Activated CD4-positive, alpha-beta T cell treated with anti-CD3 and anti-CD28 coated beads, Interleukin-10, Interleukin-2, amounts not matched to agents 100 ng/mL and 50 ng/mL, durations not matched to agents 16 hours and 8 hours (primary cell): ENCODE data around the gene HRC.
"Not testable (repeated sequence)": the region's sequence is repeated elsewhere in the genome, so short reads cannot be mapped to it uniquely, and the experiment has no call there.

ENCODE experiments used
- DNase-seq: peaks from one replicate; pipeline ENCODE4 v3.0.0-alpha.2; 2020

Gene HRC, protein sequence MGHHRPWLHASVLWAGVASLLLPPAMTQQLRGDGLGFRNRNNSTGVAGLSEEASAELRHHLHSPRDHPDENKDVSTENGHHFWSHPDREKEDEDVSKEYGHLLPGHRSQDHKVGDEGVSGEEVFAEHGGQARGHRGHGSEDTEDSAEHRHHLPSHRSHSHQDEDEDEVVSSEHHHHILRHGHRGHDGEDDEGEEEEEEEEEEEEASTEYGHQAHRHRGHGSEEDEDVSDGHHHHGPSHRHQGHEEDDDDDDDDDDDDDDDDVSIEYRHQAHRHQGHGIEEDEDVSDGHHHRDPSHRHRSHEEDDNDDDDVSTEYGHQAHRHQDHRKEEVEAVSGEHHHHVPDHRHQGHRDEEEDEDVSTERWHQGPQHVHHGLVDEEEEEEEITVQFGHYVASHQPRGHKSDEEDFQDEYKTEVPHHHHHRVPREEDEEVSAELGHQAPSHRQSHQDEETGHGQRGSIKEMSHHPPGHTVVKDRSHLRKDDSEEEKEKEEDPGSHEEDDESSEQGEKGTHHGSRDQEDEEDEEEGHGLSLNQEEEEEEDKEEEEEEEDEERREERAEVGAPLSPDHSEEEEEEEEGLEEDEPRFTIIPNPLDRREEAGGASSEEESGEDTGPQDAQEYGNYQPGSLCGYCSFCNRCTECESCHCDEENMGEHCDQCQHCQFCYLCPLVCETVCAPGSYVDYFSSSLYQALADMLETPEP

GRCh38 chr19:49155005-49155819, at the start of gene HRC:
Gene HRC, minus strand, starts transcription at chr19:49155396. Its CDS starts 159 bp downstream, at chr19:49155237.
- DNase-seq = no peak

DNA sequence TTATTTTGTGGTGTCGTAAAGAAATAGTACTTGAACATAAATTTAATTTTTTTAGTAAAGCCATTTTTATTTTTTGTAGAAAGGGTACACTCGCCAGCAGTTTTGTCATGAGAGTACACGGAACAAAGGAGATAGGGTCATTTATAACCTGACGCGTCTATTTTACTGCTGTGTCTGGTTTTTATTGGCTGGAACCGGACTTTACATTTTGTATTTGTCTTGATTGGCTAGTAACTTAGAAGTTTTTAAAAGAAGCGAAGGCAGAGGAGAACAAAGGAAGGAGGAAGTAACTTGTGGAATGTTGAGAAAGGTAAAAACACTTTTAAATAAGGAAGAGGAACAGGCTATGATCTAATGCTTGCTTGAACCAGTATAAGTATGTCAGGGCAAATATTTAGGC, 45.8 kb upstream of the HRC start:
- no peak for DNase-seq

GRCh38 chr19:49200238-49200862, 45.2 kb upstream of the HRC start:
- DNase-seq = peak; percentile 9

GRCh38 chr19:49196527-49197240, 41.5 kb upstream of the HRC start:
- no peak for DNase-seq

- DNase-seq = no peak
These were observed 39.2 kb upstream of the HRC start for GRCh38 chr19:49194408-49194807.

GRCh38 chr19:49193822-49194394, 38.7 kb upstream of the HRC start:
- DNase-seq = no peak

DNA sequence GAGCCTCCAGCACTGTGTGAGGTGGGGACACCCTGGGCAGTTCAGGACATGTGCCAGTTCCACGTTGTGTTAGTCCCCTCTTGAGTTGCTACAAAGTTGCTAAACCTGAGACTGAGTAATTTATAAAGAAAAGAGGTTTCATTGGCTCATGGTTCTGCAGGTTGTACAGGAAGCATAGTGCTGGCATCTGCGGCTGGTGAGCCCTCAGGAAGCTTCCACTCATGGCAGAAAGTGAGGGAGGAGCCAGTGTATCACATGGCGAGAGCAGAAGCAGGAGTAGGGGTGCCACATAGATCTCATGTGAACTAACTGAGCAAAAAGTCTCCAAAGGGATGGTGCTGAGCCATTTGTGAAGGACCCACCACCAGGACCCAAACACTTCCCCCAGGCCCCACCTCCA, 35.6 kb upstream of the HRC start:
- DNase-seq = no peak

DNA sequence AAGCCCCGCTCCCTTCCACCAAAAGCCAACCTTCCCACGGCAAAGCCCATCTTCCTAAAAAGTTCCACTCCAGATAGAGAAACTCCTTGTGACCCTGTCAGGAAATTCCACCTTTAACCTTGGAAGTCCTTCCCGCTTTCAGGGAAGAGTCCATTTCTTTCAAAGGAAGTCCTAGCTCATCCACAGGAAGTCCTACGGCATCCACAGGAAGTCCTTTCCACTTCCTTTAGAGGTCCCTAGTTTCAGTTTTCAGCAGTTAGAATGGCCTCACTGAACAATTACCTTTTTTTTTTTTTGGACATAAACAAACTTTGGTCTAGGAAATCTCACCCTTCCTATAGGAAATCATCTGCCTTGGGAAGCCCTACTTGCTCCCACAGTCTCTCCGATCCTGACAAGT, 34.1 kb upstream of the HRC start:
- DNase-seq = no peak

GRCh38 chr19:49188626-49189200, 33.5 kb upstream of the HRC start:
- no peak for DNase-seq

GRCh38 chr19:49186108-49186507, 30.9 kb upstream of the HRC start:
- DNase-seq = no peak

DNA sequence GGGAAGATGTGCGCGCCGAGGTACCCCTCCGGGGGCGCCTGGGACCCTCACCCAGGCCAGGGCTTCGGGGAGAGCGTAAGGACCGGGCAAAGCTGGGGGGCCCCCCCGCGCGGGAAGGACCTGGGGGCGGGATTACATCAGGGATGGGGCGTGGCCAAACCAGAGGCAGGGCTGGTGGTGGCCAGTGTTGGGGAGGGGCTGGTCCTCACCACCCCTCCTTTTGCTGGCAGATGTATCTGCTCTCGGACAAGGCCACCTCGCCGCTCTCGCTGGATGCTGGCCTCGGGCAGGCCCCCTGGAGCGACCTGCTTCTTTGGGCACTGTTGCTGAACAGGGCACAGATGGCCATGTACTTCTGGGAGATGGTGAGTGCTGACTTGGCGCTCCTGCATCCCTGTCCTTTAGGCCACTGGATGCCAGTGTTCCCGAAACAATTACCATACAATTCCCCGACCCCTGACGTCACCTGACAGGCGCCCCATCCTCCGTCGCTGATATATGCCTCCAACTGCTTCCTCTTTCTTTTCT, 27.7 kb upstream of the HRC start:
- no peak for DNase-seq

GRCh38 chr19:49182010-49182847, 27.0 kb upstream of the HRC start:
- not testable (repeated sequence) for DNase-seq

GRCh38 chr19:49180659-49181058, 25.5 kb upstream of the HRC start:
- DNase-seq = no peak

DNA sequence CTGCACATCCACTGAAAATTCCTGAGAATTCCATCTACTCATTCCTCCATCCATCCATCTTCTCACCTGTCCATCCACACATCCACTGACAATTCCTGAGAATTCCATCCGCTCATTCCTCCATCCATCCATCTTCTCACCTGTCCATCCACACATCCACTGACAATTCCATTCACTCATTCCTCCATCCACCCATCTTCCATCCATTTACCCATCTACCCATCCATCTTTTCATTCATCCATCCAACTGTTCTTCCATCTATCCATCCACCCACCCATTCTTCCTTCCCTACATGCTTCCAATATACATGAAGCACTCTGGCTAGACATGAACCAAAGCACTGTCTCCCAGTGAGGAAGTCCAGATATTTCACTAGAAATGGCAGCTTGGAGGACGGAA, 18.0 kb upstream of the HRC start:
- DNase-seq = no peak

DNA sequence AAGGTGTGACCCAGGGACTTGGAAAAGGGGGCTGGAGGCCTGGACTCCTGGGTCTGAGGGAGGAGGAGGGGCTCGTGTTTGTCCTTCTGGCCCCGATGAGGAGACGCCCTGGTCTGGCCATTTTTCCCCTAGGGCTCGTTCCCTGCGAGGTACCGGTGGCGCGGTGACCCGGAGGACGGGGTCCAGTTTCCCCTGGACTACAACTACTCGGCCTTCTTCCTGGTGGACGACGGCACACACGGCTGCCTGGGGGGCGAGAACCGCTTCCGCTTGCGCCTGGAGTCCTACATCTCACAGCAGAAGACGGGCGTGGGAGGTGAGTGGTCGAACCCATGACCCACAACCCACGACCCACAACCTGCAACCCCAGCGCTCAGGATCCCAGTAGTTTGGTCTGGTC, 13.2 kb upstream of the HRC start:
- no peak for DNase-seq

DNA sequence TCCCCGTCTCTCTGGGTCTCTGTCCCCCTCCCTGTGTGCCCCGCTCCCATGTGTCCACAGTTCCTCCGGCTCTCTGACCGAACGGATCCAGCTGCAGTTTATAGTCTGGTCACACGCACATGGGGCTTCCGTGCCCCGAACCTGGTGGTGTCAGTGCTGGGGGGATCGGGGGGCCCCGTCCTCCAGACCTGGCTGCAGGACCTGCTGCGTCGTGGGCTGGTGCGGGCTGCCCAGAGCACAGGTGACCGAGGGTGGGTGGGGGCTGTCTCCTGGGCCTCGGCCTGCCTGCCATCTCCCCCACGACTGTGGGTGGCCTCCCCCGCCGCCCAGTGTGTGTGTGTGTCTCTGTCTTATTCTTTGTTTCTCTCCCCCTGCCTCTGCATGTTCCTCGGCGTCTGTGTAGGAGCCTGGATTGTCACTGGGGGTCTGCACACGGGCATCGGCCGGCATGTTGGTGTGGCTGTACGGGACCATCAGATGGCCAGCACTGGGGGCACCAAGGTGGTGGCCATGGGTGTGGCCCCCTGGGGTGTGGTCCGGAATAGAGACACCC, 12.7 kb upstream of the HRC start:
- no peak for DNase-seq

- DNase-seq = no peak
These were observed 10.7 kb upstream of the HRC start for GRCh38 chr19:49165865-49166301.

GRCh38 chr19:49165111-49165750, 10.0 kb upstream of the HRC start:
- no peak for DNase-seq

- DNase-seq = no peak
These were observed 6.8 kb upstream of the HRC start for GRCh38 chr19:49161987-49162386.
